HEK293 (cell line): ENCODE results near the gene LAMTOR3.
"Not testable (repeated sequence)": the region's sequence is repeated elsewhere in the genome, so short reads cannot be mapped to it uniquely, and the experiment has no call there.

Experiments
- CTCF ChIA-PET: fragments of 350-600 bp; formaldehyde crosslinking; extraction: SDS; loops from one replicate; lab custom pipeline; 2021; ENCODE audit warnings: antibody characterized with exemption; lab: Yijun Ruan, JAX
- POLR2A ChIA-PET: fragments of 300-600 bp; formaldehyde crosslinking; extraction: SDS; loops from one replicate; lab custom pipeline; 2020; ENCODE audit warnings: antibody characterized with exemption, inconsistent platforms; lab: Yijun Ruan, JAX
- H3K27ac ChIP-seq: fragments of 200-500 bp; sonication (Bioruptor generic); 2 replicates; pipeline ENCODE4 v1.5.1; 2014; ENCODE audit warnings: low read depth, low read length, control low read depth, inconsistent platforms; ENCODE audit errors: extremely low read depth
- H3K36me3 ChIP-seq, 2 experiments: fragments of 200-500 bp in 1 of 2; sonication (Bioruptor generic) in 1 of 2; 1 replicate in 1 of 2; 2 replicates in 1 of 2; pipeline ENCODE4 v1.5.1; 2014 to 2017; ENCODE audit warnings: inconsistent platforms in 2 of 2, low read length in 2 of 2; ENCODE audit not compliant: control insufficient read depth in 2 of 2, insufficient read depth in 1 of 2
- H3K4me1 ChIP-seq: fragments of 200-500 bp; sonication (Bioruptor generic); 2 replicates; pipeline ENCODE4 v1.5.1; 2014; ENCODE audit warnings: mild to moderate bottlenecking, low read length, inconsistent platforms; ENCODE audit not compliant: control insufficient read depth, insufficient read depth
- H3K4me3 ChIP-seq: 2 replicates; pipeline ENCODE4 v1.5.1; 2011; ENCODE audit warnings: low read depth, mild to moderate bottlenecking, control low read depth, low read length, moderate library complexity
- H3K9me3 ChIP-seq: fragments of 200-500 bp; sonication (Bioruptor generic); 2 replicates; pipeline ENCODE4 v1.5.1; 2014; ENCODE audit warnings: low read depth, low read length, inconsistent platforms; ENCODE audit not compliant: control insufficient read depth, insufficient read depth
- OVOL3 ChIP-seq: fragments of 450-650 bp; formaldehyde crosslinking; IDR thresholded peaks from 2 replicates; pipeline ENCODE4 v1.5.1; 2016; ENCODE audit warnings: missing biosample characterization, missing genetic modification characterization
- ZFP3 ChIP-seq: fragments of 450-650 bp; formaldehyde crosslinking; IDR thresholded peaks from 2 replicates; pipeline ENCODE4 v1.5.1; 2016; ENCODE audit warnings: low read depth, missing biosample characterization, missing genetic modification characterization
- ZNF10 ChIP-seq: fragments of 450-650 bp; formaldehyde crosslinking; IDR thresholded peaks from 2 replicates; pipeline ENCODE4 v1.5.1; 2017; ENCODE audit warnings: missing biosample characterization, missing genetic modification characterization
- ZNF112 ChIP-seq: fragments of 450-650 bp; formaldehyde crosslinking; IDR thresholded peaks from 2 replicates; pipeline ENCODE4 v1.5.0; 2017; ENCODE audit warnings: missing biosample characterization, missing genetic modification characterization
- ZNF223 ChIP-seq: fragments of 450-650 bp; formaldehyde crosslinking; IDR thresholded peaks from 2 replicates; pipeline ENCODE4 v1.5.1; 2016; ENCODE audit warnings: missing biosample characterization, missing genetic modification characterization
- ZNF24 ChIP-seq: fragments of 450-650 bp; formaldehyde crosslinking; IDR thresholded peaks from 2 replicates; pipeline ENCODE4 v1.5.1; 2016; ENCODE audit warnings: missing biosample characterization, missing genetic modification characterization
- ZNF248 ChIP-seq: fragments of 450-650 bp; formaldehyde crosslinking; IDR thresholded peaks from 2 replicates; pipeline ENCODE4 v1.5.1; 2017; ENCODE audit warnings: missing biosample characterization, missing genetic modification characterization
- ZNF366 ChIP-seq: fragments of 450-650 bp; formaldehyde crosslinking; conservative IDR thresholded peaks from 2 replicates; pipeline ENCODE4 v1.5.1; 2016; ENCODE audit warnings: missing biosample characterization, missing genetic modification characterization
- ZNF37A ChIP-seq: fragments of 450-650 bp; IDR thresholded peaks from 2 replicates; pipeline ENCODE4 v1.5.1; 2018; ENCODE audit warnings: missing biosample characterization, missing genetic modification characterization
- ZNF510 ChIP-seq: fragments of 450-650 bp; formaldehyde crosslinking; IDR thresholded peaks from 2 replicates; pipeline ENCODE4 v1.5.1; 2018; ENCODE audit warnings: mild to moderate bottlenecking, missing genetic modification characterization, missing biosample characterization; ENCODE audit not compliant: insufficient replicate concordance
- ZNF544 ChIP-seq: fragments of 450-650 bp; formaldehyde crosslinking; IDR thresholded peaks from 2 replicates; pipeline ENCODE4 v1.5.0; 2017; ENCODE audit warnings: missing biosample characterization, missing genetic modification characterization
- ZNF558 ChIP-seq: fragments of 450-650 bp; formaldehyde crosslinking; IDR thresholded peaks from 2 replicates; pipeline ENCODE4 v1.5.1; 2016; ENCODE audit warnings: missing biosample characterization, missing genetic modification characterization
- ZNF658 ChIP-seq: fragments of 450-650 bp; formaldehyde crosslinking; IDR thresholded peaks from 2 replicates; pipeline ENCODE4; 2016; ENCODE audit warnings: missing biosample characterization, missing genetic modification characterization
- ZNF777 ChIP-seq: fragments of 450-650 bp; formaldehyde crosslinking; IDR thresholded peaks from 2 replicates; pipeline ENCODE4 v1.5.1; 2017; ENCODE audit warnings: missing biosample characterization, missing genetic modification characterization, borderline replicate concordance
- TF ChIP-seq, protein P1 (sequence below): fragments of 450-650 bp; formaldehyde crosslinking; IDR thresholded peaks from 2 replicates; pipeline ENCODE4 v1.5.1; 2017; ENCODE audit warnings: missing biosample characterization, missing genetic modification characterization
- TF ChIP-seq, protein P2 (sequence below): fragments of 450-650 bp; formaldehyde crosslinking; IDR thresholded peaks from 2 replicates; pipeline ENCODE4 v1.5.1; 2016; ENCODE audit warnings: missing biosample characterization, missing genetic modification characterization
- TF ChIP-seq, protein P3 (sequence below): sonication (generic); formaldehyde crosslinking; IDR thresholded peaks from 2 replicates; pipeline ENCODE4 v1.8.1; 2022; ENCODE audit warnings: mild to moderate bottlenecking, moderate library complexity, missing genetic modification reagents
- TF ChIP-seq, protein P4 (sequence below): fragments of 450-650 bp; formaldehyde crosslinking; IDR thresholded peaks from 2 replicates; pipeline ENCODE4 v1.5.1; 2016; ENCODE audit warnings: missing biosample characterization, missing genetic modification characterization
- TF ChIP-seq, protein P5 (sequence below): fragments of 450-650 bp; formaldehyde crosslinking; IDR thresholded peaks from 2 replicates; pipeline ENCODE4 v1.5.1; 2016; ENCODE audit warnings: missing biosample characterization, missing genetic modification characterization
- TF ChIP-seq, protein P6 (sequence below): fragments of 450-650 bp; formaldehyde crosslinking; IDR thresholded peaks from 2 replicates; pipeline ENCODE4 v1.5.1; 2016; ENCODE audit warnings: missing biosample characterization, missing genetic modification characterization

Gene LAMTOR3

DNA sequence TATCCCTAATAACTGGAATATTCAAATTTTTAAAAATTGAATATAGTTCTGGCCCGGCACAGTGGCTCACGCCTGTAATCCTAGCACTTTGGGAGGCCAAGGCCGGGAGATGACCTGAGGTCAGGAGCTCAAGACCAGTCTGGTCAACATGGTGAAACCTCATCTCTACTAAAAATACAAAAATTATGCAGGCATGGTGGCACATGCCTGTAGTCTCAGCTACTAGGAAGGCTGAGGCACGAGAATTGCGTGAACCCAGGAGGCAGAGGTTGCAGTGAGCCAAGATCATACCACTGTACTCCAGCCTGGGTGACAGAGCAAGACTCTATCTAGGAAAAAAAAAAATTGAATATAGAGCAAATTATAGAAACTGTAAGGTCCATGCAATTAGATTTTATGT is 64.2 kb downstream of the LAMTOR3 start:
- H3K4me3 ChIP-seq, H3K27ac ChIP-seq, H3K9me3 ChIP-seq, POLR2A ChIA-PET, H3K4me1 ChIP-seq, H3K36me3 ChIP-seq: not testable (repeated sequence)
- CTCF ChIA-PET, result interaction anchor here (0.6 kb wide), 1 partner anchor 445 kb away, joined by 3 read pairs; no protein-coding TSS in a partner anchor

DNA sequence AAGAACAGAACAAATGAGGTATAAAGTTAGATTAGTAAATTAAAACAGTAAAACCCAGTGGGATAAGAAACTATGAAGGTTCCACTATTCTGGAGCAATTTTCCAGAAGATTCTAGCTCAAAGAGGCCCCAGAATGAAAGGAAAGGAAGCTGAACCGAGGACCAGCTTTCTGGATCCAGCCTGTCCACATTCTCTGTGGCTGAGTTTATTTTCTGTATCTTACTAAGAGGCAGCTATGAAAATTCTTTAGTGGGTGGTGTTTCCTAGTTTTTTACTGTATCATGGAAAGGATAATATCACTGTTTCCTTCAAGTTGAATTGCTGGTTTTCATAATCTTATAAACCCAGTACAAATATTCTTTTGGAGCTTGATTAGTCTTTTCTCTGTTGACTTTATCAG is 65.8 kb downstream of the LAMTOR3 start:
- no peaks in the 10 kb centered on the region for H3K4me1 ChIP-seq
- H3K27ac ChIP-seq, result no peak overlapping the region
- TF ChIP-seq ZNF248 (tag by site-specific recombination), result no peak
- TF ChIP-seq, protein P1, sequence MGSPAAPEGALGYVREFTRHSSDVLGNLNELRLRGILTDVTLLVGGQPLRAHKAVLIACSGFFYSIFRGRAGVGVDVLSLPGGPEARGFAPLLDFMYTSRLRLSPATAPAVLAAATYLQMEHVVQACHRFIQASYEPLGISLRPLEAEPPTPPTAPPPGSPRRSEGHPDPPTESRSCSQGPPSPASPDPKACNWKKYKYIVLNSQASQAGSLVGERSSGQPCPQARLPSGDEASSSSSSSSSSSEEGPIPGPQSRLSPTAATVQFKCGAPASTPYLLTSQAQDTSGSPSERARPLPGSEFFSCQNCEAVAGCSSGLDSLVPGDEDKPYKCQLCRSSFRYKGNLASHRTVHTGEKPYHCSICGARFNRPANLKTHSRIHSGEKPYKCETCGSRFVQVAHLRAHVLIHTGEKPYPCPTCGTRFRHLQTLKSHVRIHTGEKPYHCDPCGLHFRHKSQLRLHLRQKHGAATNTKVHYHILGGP (tag by site-specific recombination), result no peak
- TF ChIP-seq ZFP3 (tag by site-specific recombination), result no peak
- TF ChIP-seq ZNF223 (tag by site-specific recombination), result no peak
- TF ChIP-seq ZNF658, result no peak
- TF ChIP-seq OVOL3, result no peak
- no peak for TF ChIP-seq ZNF366 (tag by site-specific recombination)
- TF ChIP-seq ZNF558 (tag by site-specific recombination), result no peak
- TF ChIP-seq ZNF24 (tag by site-specific recombination), result no peak
- no peak for TF ChIP-seq ZNF112
- TF ChIP-seq, protein P2, sequence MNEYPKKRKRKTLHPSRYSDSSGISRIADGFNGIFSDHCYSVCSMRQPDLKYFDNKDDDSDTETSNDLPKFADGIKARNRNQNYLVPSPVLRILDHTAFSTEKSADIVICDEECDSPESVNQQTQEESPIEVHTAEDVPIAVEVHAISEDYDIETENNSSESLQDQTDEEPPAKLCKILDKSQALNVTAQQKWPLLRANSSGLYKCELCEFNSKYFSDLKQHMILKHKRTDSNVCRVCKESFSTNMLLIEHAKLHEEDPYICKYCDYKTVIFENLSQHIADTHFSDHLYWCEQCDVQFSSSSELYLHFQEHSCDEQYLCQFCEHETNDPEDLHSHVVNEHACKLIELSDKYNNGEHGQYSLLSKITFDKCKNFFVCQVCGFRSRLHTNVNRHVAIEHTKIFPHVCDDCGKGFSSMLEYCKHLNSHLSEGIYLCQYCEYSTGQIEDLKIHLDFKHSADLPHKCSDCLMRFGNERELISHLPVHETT (tag by site-specific recombination), result no peak
- TF ChIP-seq ZNF10, result no peak
- TF ChIP-seq, protein P3, sequence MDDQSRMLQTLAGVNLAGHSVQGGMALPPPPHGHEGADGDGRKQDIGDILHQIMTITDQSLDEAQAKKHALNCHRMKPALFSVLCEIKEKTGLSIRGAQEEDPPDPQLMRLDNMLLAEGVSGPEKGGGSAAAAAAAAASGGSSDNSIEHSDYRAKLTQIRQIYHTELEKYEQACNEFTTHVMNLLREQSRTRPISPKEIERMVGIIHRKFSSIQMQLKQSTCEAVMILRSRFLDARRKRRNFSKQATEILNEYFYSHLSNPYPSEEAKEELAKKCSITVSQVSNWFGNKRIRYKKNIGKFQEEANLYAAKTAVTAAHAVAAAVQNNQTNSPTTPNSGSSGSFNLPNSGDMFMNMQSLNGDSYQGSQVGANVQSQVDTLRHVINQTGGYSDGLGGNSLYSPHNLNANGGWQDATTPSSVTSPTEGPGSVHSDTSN (CRISPR knock-in tag), result no peak
- TF ChIP-seq ZNF544 (tag by site-specific recombination), result no peak
- TF ChIP-seq, protein P4, sequence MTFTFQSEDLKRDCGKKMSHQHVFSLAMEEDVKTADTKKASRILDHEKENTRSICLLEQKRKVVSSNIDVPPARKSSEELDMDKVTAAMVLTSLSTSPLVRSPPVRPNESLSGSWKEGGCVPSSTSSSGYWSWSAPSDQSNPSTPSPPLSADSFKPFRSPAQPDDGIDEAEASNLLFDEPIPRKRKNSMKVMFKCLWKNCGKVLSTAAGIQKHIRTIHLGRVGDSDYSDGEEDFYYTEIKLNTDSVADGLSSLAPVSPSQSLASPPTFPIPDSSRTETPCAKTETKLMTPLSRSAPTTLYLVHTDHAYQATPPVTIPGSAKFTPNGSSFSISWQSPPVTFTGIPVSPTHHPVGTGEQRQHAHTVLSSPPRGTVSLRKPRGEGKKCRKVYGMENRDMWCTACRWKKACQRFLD (tag by site-specific recombination), result no peak
- TF ChIP-seq, protein P5, sequence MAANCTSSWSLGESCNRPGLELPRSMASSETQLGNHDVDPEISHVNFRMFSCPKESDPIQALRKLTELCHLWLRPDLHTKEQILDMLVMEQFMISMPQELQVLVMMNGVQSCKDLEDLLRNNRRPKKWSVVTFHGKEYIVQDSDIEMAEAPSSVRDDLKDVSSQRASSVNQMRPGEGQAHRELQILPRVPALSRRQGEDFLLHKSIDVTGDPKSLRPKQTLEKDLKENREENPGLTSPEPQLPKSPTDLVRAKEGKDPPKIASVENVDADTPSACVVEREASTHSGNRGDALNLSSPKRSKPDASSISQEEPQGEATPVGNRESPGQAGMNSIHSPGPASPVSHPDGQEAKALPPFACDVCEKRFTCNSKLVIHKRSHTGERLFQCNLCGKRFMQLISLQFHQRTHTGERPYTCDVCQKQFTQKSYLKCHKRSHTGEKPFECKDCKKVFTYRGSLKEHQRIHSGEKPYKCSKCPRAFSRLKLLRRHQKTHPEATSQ (tag by site-specific recombination), result no peak
- TF ChIP-seq, protein P6, sequence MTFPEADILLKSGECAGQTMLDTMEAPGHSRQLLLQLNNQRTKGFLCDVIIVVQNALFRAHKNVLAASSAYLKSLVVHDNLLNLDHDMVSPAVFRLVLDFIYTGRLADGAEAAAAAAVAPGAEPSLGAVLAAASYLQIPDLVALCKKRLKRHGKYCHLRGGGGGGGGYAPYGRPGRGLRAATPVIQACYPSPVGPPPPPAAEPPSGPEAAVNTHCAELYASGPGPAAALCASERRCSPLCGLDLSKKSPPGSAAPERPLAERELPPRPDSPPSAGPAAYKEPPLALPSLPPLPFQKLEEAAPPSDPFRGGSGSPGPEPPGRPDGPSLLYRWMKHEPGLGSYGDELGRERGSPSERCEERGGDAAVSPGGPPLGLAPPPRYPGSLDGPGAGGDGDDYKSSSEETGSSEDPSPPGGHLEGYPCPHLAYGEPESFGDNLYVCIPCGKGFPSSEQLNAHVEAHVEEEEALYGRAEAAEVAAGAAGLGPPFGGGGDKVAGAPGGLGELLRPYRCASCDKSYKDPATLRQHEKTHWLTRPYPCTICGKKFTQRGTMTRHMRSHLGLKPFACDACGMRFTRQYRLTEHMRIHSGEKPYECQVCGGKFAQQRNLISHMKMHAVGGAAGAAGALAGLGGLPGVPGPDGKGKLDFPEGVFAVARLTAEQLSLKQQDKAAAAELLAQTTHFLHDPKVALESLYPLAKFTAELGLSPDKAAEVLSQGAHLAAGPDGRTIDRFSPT (tag by site-specific recombination), result no peak
- no peak for TF ChIP-seq ZNF510
- TF ChIP-seq ZNF777, result no peak
- no peak for TF ChIP-seq ZNF37A (tag by site-specific recombination)
- ChIA-PET CTCF (no interaction called here), POLR2A (no interaction called here)
- no peak overlapping the region for H3K4me3 ChIP-seq
- H3K36me3 ChIP-seq, result no peaks in the 10 kb centered on the region
- H3K9me3 ChIP-seq, result no peaks in the 10 kb centered on the region
